IMR-90 (cell line): ENCODE measurements around the gene WDR54. TPM values are rescaled to one million over a fixed set of nuclear protein-coding genes. Genes with fewer than 3 reads are reported as not detected.

Experiments
- ATAC-seq: fragments of 200-7000 bp; cut with Tn5 transposase; 2 replicates; pipeline ENCODE4 v1.9.1; 2020; ENCODE audit warnings: low read depth, mild to moderate bottlenecking, moderate library complexity
- BruUV-seq: library from RNA; stranded (reverse); fragments of 400-500 nt; replicated peaks from 2 replicates; lab custom pipeline; 2021; lab: Mats Ljungman, UMichigan
- CTCF ChIA-PET: fragments of 300-600 bp; formaldehyde crosslinking; extraction: SDS; loops from one replicate; lab custom pipeline; 2021; ENCODE audit warnings: antibody characterized with exemption; lab: Yijun Ruan, JAX
- POLR2A ChIA-PET: fragments of 300-600 bp; sonication (Branson Sonifier 250); formaldehyde crosslinking; loops from one replicate; lab custom pipeline; 2022; ENCODE audit warnings: antibody characterized with exemption; ENCODE audit not compliant: unreplicated experiment; lab: Charles Lee
- DNase-seq: peaks from one replicate; pipeline ENCODE4 v3.0.0; 2013
- H2AFZ ChIP-seq: replicated peaks from 2 replicates; pipeline ENCODE3; 2013; ENCODE audit warnings: low read length, mild to moderate bottlenecking; ENCODE audit not compliant: poor library complexity
- H2AK5ac ChIP-seq: 2 replicates; pipeline ENCODE4 v1.6.1; 2013; ENCODE audit warnings: low read depth, low read length, inconsistent platforms
- H2AK9ac ChIP-seq: replicated peaks from 2 replicates; pipeline ENCODE3; 2013; ENCODE audit warnings: mild to moderate bottlenecking, low read depth, low read length, moderate library complexity; ENCODE audit not compliant: poor library complexity
- H2BK120ac ChIP-seq: 2 replicates; pipeline ENCODE4 v1.6.1; 2013; ENCODE audit warnings: low read depth, low read length, inconsistent platforms
- H2BK15ac ChIP-seq: 3 replicates; pipeline ENCODE4 v1.6.1; 2013; ENCODE audit warnings: low read depth, low read length, inconsistent platforms
- H2BK20ac ChIP-seq: 2 replicates; pipeline ENCODE4 v1.6.1; 2013; ENCODE audit warnings: low read depth, mild to moderate bottlenecking, inconsistent platforms, low read length, moderate library complexity
- H2BK5ac ChIP-seq: 2 replicates; pipeline ENCODE4 v1.6.1; 2013; ENCODE audit warnings: mild to moderate bottlenecking, low read depth, low read length, inconsistent platforms; ENCODE audit not compliant: poor library complexity, severe bottlenecking
- H3K14ac ChIP-seq: replicated peaks from 2 replicates; pipeline ENCODE4 v1.6.1; 2013; ENCODE audit warnings: low read depth, low read length, inconsistent platforms
- H3K18ac ChIP-seq: 2 replicates; pipeline ENCODE4 v1.6.1; 2013; ENCODE audit warnings: low read depth, low read length, control low read depth
- H3K23ac ChIP-seq: 2 replicates; pipeline ENCODE4 v1.6.1; 2013; ENCODE audit warnings: low read depth, low read length, inconsistent platforms
- H3K27ac ChIP-seq: 2 replicates; pipeline ENCODE4 v1.5.1; 2013; ENCODE audit warnings: mild to moderate bottlenecking, control low read depth, low read length; ENCODE audit not compliant: insufficient read depth
- H3K27me3 ChIP-seq: 2 replicates; pipeline ENCODE4 v1.6.1; 2013; ENCODE audit warnings: low read length; ENCODE audit not compliant: control insufficient read depth, insufficient read depth
- H3K36me3 ChIP-seq: 2 replicates; pipeline ENCODE4 v1.6.1; 2013; ENCODE audit warnings: low read length, mixed read lengths; ENCODE audit not compliant: control insufficient read depth, insufficient read depth
- H3K4ac ChIP-seq: 2 replicates; pipeline ENCODE4 v1.6.1; 2013; ENCODE audit warnings: low read depth, low read length, inconsistent platforms
- H3K4me1 ChIP-seq: 2 replicates; pipeline ENCODE4 v1.6.1; 2013; ENCODE audit warnings: low read length, mixed read lengths; ENCODE audit not compliant: control insufficient read depth, insufficient read depth
- H3K4me2 ChIP-seq: 2 replicates; pipeline ENCODE4 v1.6.1; 2013; ENCODE audit warnings: low read depth, mild to moderate bottlenecking, control low read depth, low read length, moderate library complexity
- H3K4me3 ChIP-seq: 2 replicates; pipeline ENCODE4 v1.5.1; 2013; ENCODE audit warnings: low read depth, mild to moderate bottlenecking, control low read depth, low read length, moderate library complexity; ENCODE audit not compliant: insufficient read depth
- H3K56ac ChIP-seq: 2 replicates; pipeline ENCODE4 v1.6.1; 2013; ENCODE audit warnings: low read length, inconsistent platforms; ENCODE audit not compliant: insufficient read depth; ENCODE audit errors: extremely low read depth
- H3K79me1 ChIP-seq, 2 experiments: 2 replicates each; pipeline ENCODE4 v1.6.1; 2013; ENCODE audit warnings: low read length in 2 of 2, inconsistent platforms in 1 of 2, low read depth in 1 of 2
- H3K9ac ChIP-seq: 2 replicates; pipeline ENCODE4 v1.6.1; 2013; ENCODE audit warnings: low read depth, low read length, control low read depth
- H3K9me1 ChIP-seq: 2 replicates; pipeline ENCODE4 v1.6.1; 2013; ENCODE audit warnings: low read length, inconsistent platforms; ENCODE audit not compliant: insufficient read depth
- H3K9me3 ChIP-seq: 2 replicates; pipeline ENCODE4 v1.6.1; 2013; ENCODE audit warnings: low read length; ENCODE audit not compliant: control insufficient read depth, insufficient read depth
- H4K20me1 ChIP-seq: 2 replicates; pipeline ENCODE4 v1.6.1; 2013; ENCODE audit warnings: low read length, inconsistent platforms; ENCODE audit not compliant: insufficient read depth
- H4K5ac ChIP-seq: 2 replicates; pipeline ENCODE4 v1.6.1; 2013; ENCODE audit warnings: mild to moderate bottlenecking, low read depth, low read length, control low read depth
- H4K8ac ChIP-seq, 2 experiments: 2 replicates each; pipeline ENCODE4 v1.6.1; 2013; ENCODE audit warnings: low read depth in 2 of 2, low read length in 2 of 2, control low read depth in 1 of 2, inconsistent platforms in 1 of 2
- H4K91ac ChIP-seq: 2 replicates; pipeline ENCODE4 v1.6.1; 2013; ENCODE audit warnings: low read depth, low read length, inconsistent platforms; ENCODE audit not compliant: insufficient read depth
- BHLHE40 ChIP-seq: fragments of 150-350 bp; IDR thresholded peaks from 2 replicates; pipeline ENCODE4 v1.6.1; 2016; ENCODE audit warnings: mild to moderate bottlenecking, low read depth, low read length
- CEBPB ChIP-seq: IDR thresholded peaks from 2 replicates; pipeline ENCODE4 v1.6.1; 2012; ENCODE audit warnings: low read depth, low read length, improper control_type of control experiment
- CTCF ChIP-seq: conservative IDR thresholded peaks from 2 replicates; pipeline ENCODE4 v1.5.1; 2012; ENCODE audit warnings: mild to moderate bottlenecking, low read depth, low read length, improper control_type of control experiment
- ELK1 ChIP-seq: fragments of 150-350 bp; IDR thresholded peaks from 2 replicates; pipeline ENCODE4 v1.6.1; 2016; ENCODE audit warnings: low read depth, mild to moderate bottlenecking, low read length, moderate library complexity, borderline replicate concordance
- FOS ChIP-seq: fragments of 150-350 bp; IDR thresholded peaks from 2 replicates; pipeline ENCODE4 v1.6.1; 2016; ENCODE audit warnings: low read depth, low read length
- MXI1 ChIP-seq: IDR thresholded peaks from 2 replicates; pipeline ENCODE4 v1.6.1; 2012; ENCODE audit warnings: low read depth, mild to moderate bottlenecking, low read length, moderate library complexity, borderline replicate concordance
- NFE2L2 ChIP-seq: fragments of 150-350 bp; IDR thresholded peaks from 2 replicates; pipeline ENCODE4 v1.6.1; 2016; ENCODE audit warnings: low read depth, mild to moderate bottlenecking, low read length
- RAD21 ChIP-seq: IDR thresholded peaks from 2 replicates; pipeline ENCODE4 v1.6.1; 2012; ENCODE audit warnings: low read length, improper control_type of control experiment
- RCOR1 ChIP-seq: IDR thresholded peaks from 2 replicates; pipeline ENCODE4 v1.6.1; 2012; ENCODE audit warnings: mild to moderate bottlenecking, low read length, improper control_type of control experiment; ENCODE audit not compliant: insufficient replicate concordance
- RFX5 ChIP-seq: IDR thresholded peaks from 2 replicates; pipeline ENCODE4 v1.8.0; 2012; ENCODE audit warnings: low read depth, mild to moderate bottlenecking, low read length, moderate library complexity
- SMC3 ChIP-seq: fragments of 150-350 bp; IDR thresholded peaks from 2 replicates; pipeline ENCODE4 v1.6.1; 2016; ENCODE audit warnings: low read depth, mild to moderate bottlenecking, antibody characterized with exemption, low read length, moderate library complexity
- USF2 ChIP-seq: fragments of 150-350 bp; IDR thresholded peaks from 2 replicates; pipeline ENCODE4 v1.6.1; 2017; ENCODE audit warnings: mild to moderate bottlenecking, antibody characterized with exemption, low read length, low read depth
- WGBS, 2 experiments: methylation state at CpG; one replicate each; pipeline versions ENCODE4 v1.1.5 to v1.1.7; 2013; ENCODE audit warnings: missing lambda C conversion rate in 2 of 2; ENCODE audit not compliant: insufficient read length in 1 of 2; ENCODE audit errors: extremely low coverage in 2 of 2; 5-methylcytosine and 5-hydroxymethylcytosine counted together
- dilution Hi-C: fragments of 300-500 bp; cut with HindIII; formaldehyde crosslinking; loops from one replicate; pipeline ENCODE4 v1.14.3; 2018; ENCODE audit warnings: low sequenced_read_pairs; ENCODE audit not compliant: unreplicated experiment
- in situ Hi-C: fragments of 300-500 bp; cut with MboI; formaldehyde crosslinking; loops from 3 replicates; pipeline ENCODE4 v1.14.3; 2019; ENCODE audit warnings: low sequenced_read_pairs, inconsistent platforms, mixed read lengths
- intact Hi-C: fragments of 100-400 bp; cut with micrococcal nuclease; formaldehyde crosslinking; loops from 2 replicates; pipeline ENCODE4 v1.10.0; 2022
- polyA plus RNA-seq, 3 experiments: library from polyadenylated mRNA; depleted of rRNA; stranded (reverse); fragments of >200 nt; gene quantifications; 2 replicates each; pipeline ENCODE4 v1.2.3, GENCODE V29; 2012; ENCODE audit warnings: low replicate concordance in 1 of 3
- total RNA-seq: library from RNA; depleted of rRNA; stranded (reverse); fragments of >200 nt; gene quantifications from 2 replicates; pipeline ENCODE4 v1.2.3, GENCODE V29; 2012

WDR54 gene
- total and polyA plus RNA-seq, 2 of the 4 experiments (the other 2 are of a cell fraction): 47.9 to 57.2 TPM

GRCh38 chr2:74462054-74462785 lies 40.7 kb downstream of the WDR54 start:
- no peak overlapping the region for H3K27ac ChIP-seq
- no peaks in the 10 kb centered on the region for H3K9me1 ChIP-seq
- H3K23ac ChIP-seq: no peak overlapping the region
- no peaks in the 10 kb centered on the region for H3K9me3 ChIP-seq
- H2BK15ac ChIP-seq: no peak overlapping the region
- ATAC-seq (no peak), DNase-seq (no peak)
- no peak overlapping the region for H2BK5ac ChIP-seq
- ChIA-PET CTCF (no interaction called here), POLR2A (no interaction called here)
- H4K5ac ChIP-seq: no peak overlapping the region
- no peak overlapping the region for H2BK20ac ChIP-seq
- no peak overlapping the region for H3K4ac ChIP-seq
- H2BK120ac ChIP-seq: no peak overlapping the region
- no peak overlapping the region for H4K91ac ChIP-seq
- H2AFZ ChIP-seq: no peak overlapping the region
- BruUV-seq: TSS peak; percentile 57
- peaks cover 21% of the 10 kb centered on the region for H3K36me3 ChIP-seq
- TF ChIP-seq RFX5 (no peak), ELK1 (no peak), NFE2L2 (no peak), RAD21 (no peak), CTCF (no peak), MXI1 (no peak), SMC3 (no peak), FOS (no peak), USF2 (no peak), RCOR1 (no peak), BHLHE40 (no peak), CEBPB (no peak)
- peak overlapping the region; percentile 29 for H2AK9ac ChIP-seq
- H4K20me1 ChIP-seq: no peaks in the 10 kb centered on the region
- intact Hi-C loops (no loop called here), in situ Hi-C loops (no loop called here), dilution Hi-C loops (no loop called here)
- peaks cover 13 to 56% of the 10 kb centered on the region in 2 experiments; a peak in 3 of 4 replicates for H3K79me1 ChIP-seq
- H3K4me1 ChIP-seq: peaks cover 5% of the 10 kb centered on the region
- H3K56ac ChIP-seq: no peak overlapping the region
- H3K9ac ChIP-seq: no peak overlapping the region
- WGBS, 2 experiments: 89% methylated on average over 6 of the region's 20 CpGs; no CpG with 5 or more reads in 1 of the 2 experiments
- no peak overlapping the region for H3K18ac ChIP-seq
- no peak overlapping the region for H3K14ac ChIP-seq
- no peak overlapping the region for H4K8ac ChIP-seq
- H2AK5ac ChIP-seq: no peak overlapping the region
- H3K27me3 ChIP-seq: no peaks in the 10 kb centered on the region
- no peak overlapping the region for H3K4me2 ChIP-seq
- H3K4me3 ChIP-seq: no peak overlapping the region
